Measurements from ENCODE around the gene MYH7. TPM values are rescaled to one million over a fixed set of nuclear protein-coding genes. Genes with fewer than 3 reads are reported as not detected.

Gene MYH7
- total RNA-seq, 1 donor from 2014 or later = 12,717 TPM

Small RNA genes within 50 kb of the gene (microRNA-seq; reads per million reads assigned to microRNA genes)
- gene MIR208A (ENCODE audit: borderline number of aligned reads) (1,866 reads per million, percentile 83 among the genes with 10 or more reads in this experiment), gene MIR208B (ENCODE audit: borderline number of aligned reads) (24,903 reads per million, percentile 97 among the genes with 10 or more reads in this experiment)

Other genes starting within 250 kb of the MYH7 start
- not detected for gene RNF212B, start 197.7 kb downstream of the MYH7 start, total RNA-seq
- 7.9 TPM for gene HOMEZ, start 149.5 kb downstream of the MYH7 start, total RNA-seq
- 11.6 TPM for gene PPP1R3E, start 132.8 kb downstream of the MYH7 start, total RNA-seq
- gene BCL2L2, start 128.8 kb downstream of the MYH7 start, total RNA-seq = 38.3 TPM
- gene PABPN1, start 114.2 kb downstream of the MYH7 start, total RNA-seq = 76.8 TPM
- gene SLC22A17, start 82.8 kb downstream of the MYH7 start, total RNA-seq = 10.7 TPM
- gene EFS, start 70.5 kb downstream of the MYH7 start, total RNA-seq = 3.3 TPM
- not detected for gene IL25, start 62.9 kb downstream of the MYH7 start, total RNA-seq
- gene CMTM5, start 58.6 kb downstream of the MYH7 start, total RNA-seq = not detected
- 4,258 TPM for gene MYH6, start 27.4 kb downstream of the MYH7 start, total RNA-seq
- 18.6 TPM for gene NGDN, start 34.0 kb upstream of the MYH7 start, total RNA-seq
- gene ZFHX2, start 116.1 kb upstream of the MYH7 start, total RNA-seq = 1.0 TPM
- gene THTPA, start 120.6 kb upstream of the MYH7 start, total RNA-seq = 20.2 TPM
- 15.5 TPM for gene AP1G2, start 132.1 kb upstream of the MYH7 start, total RNA-seq
- 0.22 TPM for gene JPH4, start 143.1 kb upstream of the MYH7 start, total RNA-seq
- not detected for gene DHRS2, start 200.7 kb upstream of the MYH7 start, total RNA-seq